NCI-H82 (cell line): Measurements from ENCODE around the gene MIER3.

Source experiments
- DNase-seq: peaks from one replicate; lab custom pipeline; 2025; lab: John Stamatoyannopoulos, UW

The MIER3 gene

DNA sequence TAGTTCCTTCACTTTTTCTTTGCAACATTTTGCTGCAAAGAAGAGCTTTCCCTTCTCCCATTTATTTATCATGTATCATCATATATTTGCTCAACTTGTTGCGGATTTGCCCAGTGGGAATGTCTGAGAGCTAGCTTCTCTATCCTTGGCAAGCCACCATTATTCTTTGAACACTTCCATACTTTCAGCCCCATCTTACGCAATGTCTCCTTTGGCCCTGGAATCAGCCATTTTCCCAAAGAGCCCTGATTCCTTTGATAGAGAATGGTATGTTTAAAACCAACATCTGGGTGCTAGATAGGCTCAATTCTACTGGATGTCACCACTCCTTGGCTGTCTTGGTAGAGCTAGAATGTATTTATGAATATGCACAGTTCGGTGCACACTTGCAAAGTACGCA, 55.2 kb downstream of the MIER3 start:
- no peak for DNase-seq

DNA sequence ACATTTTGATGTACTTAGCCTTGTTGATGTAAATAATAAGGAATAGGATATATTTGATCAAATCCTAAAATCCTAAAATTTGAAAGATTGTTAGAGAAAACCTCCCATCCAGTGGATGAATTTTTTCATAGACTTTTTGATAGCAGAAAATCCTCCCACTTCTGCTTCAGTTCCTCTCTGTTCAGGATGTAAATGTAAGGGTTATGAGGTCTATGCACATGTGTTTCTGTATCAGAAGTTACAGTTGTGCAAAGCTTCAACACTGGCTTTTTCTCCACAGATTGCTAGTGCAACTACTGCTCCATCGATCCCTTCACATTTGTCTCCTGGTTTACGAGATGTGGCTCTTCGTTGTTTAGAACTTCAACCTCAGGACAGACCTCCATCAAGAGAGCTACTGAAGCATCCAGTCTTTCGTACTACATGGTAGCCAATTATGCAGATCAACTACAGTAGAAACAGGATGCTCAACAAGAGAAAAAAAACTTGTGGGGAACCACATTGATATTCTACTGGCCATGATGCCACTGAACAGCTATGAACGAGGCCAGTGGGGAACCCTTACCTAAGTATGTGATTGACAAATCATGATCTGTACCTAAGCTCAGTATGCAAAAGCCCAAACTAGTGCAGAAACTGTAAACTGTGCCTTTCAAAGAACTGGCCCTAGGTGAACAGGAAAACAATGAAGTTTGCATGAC, 58.5 kb downstream of the MIER3 start:
- no peak for DNase-seq

DNA sequence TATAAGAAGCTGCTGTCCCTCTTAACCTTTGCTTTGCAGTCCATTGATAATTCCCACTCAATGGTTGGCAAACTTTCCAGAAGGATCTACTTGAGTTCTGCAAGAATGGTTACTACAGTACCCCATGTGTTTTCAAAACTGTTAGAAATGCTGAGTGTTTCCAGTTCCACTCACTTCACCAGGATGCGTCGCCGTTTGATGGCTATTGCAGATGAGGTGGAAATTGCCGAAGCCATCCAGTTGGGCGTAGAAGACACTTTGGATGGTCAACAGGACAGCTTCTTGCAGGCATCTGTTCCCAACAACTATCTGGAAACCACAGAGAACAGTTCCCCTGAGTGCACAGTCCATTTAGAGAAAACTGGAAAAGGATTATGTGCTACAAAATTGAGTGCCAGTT, 70.4 kb downstream of the MIER3 start:
- DNase-seq: no peak

DNA sequence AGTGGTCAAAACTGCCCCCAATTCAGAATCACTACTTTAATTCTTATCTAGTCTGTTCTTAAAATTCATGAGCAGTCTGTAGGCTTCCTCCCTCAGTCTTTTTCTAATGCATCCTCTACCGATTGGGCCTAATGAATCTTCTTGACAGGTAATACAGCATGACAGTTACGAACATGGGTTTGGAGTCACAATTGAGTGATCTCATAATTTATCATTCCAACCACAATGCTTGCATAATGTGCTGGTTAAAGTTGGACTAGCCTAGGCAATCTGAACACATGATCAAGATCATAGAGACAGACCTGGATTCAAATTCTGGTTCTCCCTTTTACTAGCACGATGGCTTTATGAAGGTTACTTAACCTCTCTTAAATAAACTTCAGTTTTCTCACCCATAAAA, 75.6 kb downstream of the MIER3 start:
- no peak for DNase-seq

DNA sequence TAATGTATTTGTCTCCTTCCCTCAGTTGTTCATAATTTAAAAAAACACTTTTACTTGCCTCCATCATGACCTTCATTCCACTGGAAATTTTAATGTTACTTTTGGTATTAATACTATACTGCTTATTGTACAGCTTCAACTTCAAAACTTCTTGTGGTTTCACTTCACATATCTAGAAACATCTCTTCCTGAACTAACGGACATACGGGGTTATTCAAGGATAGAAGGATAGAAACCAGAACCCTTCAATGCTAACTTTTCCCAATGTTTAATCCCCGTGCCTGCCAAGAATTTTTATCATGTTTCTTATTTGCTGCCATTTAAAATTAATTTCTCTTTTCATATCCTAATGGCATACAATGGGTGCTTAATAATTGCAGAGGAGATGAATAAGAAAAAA, 78.9 kb downstream of the MIER3 start:
- no peak for DNase-seq

DNA sequence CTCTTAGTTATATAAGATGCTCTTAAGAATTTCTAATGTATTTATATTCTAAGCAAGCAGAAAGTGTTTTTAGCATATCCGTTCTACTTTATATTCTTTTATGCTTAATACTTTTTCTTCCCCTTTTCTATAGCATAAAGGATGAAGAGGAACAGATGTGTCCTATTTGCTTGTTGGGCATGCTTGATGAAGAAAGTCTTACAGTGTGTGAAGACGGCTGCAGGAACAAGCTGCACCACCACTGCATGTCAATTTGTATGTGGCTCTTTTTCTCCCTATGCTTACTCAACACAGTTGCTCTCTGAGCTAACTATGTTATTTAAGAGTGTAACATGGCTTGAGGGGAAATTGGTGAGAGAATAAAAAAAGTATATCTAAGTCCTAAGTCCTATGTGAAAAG, 80.1 kb downstream of the MIER3 start:
- DNase-seq: no peak
